ENCODE measurements around the gene ME3. TPM values are rescaled to one million over a fixed set of nuclear protein-coding genes. Genes with fewer than 3 reads are reported as not detected.
A peak's percentile ranks its signal among the peaks of the same experiment; 100 is the strongest.

Gene ME3
- total RNA-seq, 1 experiment from 2014 or later: 1.8 TPM

GRCh38 chr11:86678296-86678695, 5.9 kb upstream of the ME3 start (continued):
- no peak for TF ChIP-seq HMGXB4 (CRISPR knock-in tag; IDR thresholded peaks at IDR 0.05)
- TF ChIP-seq ELF4 (CRISPR knock-in tag; IDR thresholded peaks at IDR 0.05; ENCODE audit: low read depth): no peak
- TF ChIP-seq AR (CRISPR knock-in tag; IDR thresholded peaks at IDR 0.05): no peak
- no peak for TF ChIP-seq ETV6 (CRISPR knock-in tag; IDR thresholded peaks at IDR 0.05)
- no peak for TF ChIP-seq ZNF396 (CRISPR knock-in tag; IDR thresholded peaks at IDR 0.05; ENCODE audit: borderline replicate concordance)
- no peak for TF ChIP-seq IRF1 (CRISPR knock-in tag; IDR thresholded peaks at IDR 0.05)
- no peak for TF ChIP-seq RORB (CRISPR knock-in tag; IDR thresholded peaks at IDR 0.05)
- TF ChIP-seq ZNF423 (CRISPR knock-in tag; IDR thresholded peaks at IDR 0.05): no peak
- no peak for TF ChIP-seq FOXJ3 (CRISPR knock-in tag; IDR thresholded peaks at IDR 0.05; ENCODE audit: borderline replicate concordance)
- TF ChIP-seq ZNF121 (CRISPR knock-in tag; IDR thresholded peaks at IDR 0.05): no peak
- no peak for TF ChIP-seq OVOL2 (CRISPR knock-in tag; IDR thresholded peaks at IDR 0.05; ENCODE audit: borderline replicate concordance)
- TF ChIP-seq MXD4 (CRISPR knock-in tag; IDR thresholded peaks at IDR 0.05; ENCODE audit: borderline replicate concordance): no peak

GRCh38 chr11:86676533-86677154, 4.2 kb upstream of the ME3 start:
- ATAC-seq (peak; percentile 71), DNase-seq (ENCODE audit: low spot score) (peak; percentile 71)
- CTCF ChIA-PET: interaction anchor here (0.6 to 1.7 kb wide), 21 partner anchors 10 to 243 kb away, joined by 3 to 10 read pairs (median 4); no protein-coding TSS in a partner anchor

More at GRCh38 chr11:86676533-86677154, 4.2 kb upstream of the ME3 start:
- Mint-ChIP-seq H3K27ac (no peak overlapping the region), H3K9me3 (no peaks in the 10 kb centered on the region), H3K4me3 (no peak overlapping the region), H3K4me1 (peaks cover 29% of the 10 kb centered on the region), H3K27me3 (ENCODE audit: low read depth) (peaks cover 27% of the 10 kb centered on the region), H3K36me3 (no peaks in the 10 kb centered on the region)
- TF ChIP-seq HMGXB4 (CRISPR knock-in tag; IDR thresholded peaks at IDR 0.05): 0 out of 2 replicates have a peak, but pooled peaks have one; percentile 47
- TF ChIP-seq CTCF (IDR thresholded peaks at IDR 0.05): peak; percentile 54
- TF ChIP-seq ZNF416 (CRISPR knock-in tag; IDR thresholded peaks at IDR 0.05): no peak
- POLR2A ChIA-PET: no interaction called here
